GM21576 (cell line): Measurements from ENCODE around the gene USP6.
"Not testable (repeated sequence)": the region's sequence is repeated elsewhere in the genome, so short reads cannot be mapped to it uniquely, and the experiment has no call there.

Source experiments
- ATAC-seq: cut with Tn5 transposase; IDR thresholded peaks from one replicate; pipeline ENCODE4 v1.9.1; 2021; ENCODE audit warnings: mild to moderate bottlenecking, moderate library complexity; ENCODE audit not compliant: unreplicated experiment

The USP6 gene

GRCh38 chr17:5134571-5134970 is 18.7 kb downstream of the USP6 start:
- not testable (repeated sequence) for ATAC-seq

GRCh38 chr17:5135131-5135712 is 19.4 kb downstream of the USP6 start:
- ATAC-seq = not testable (repeated sequence)

- ATAC-seq = no peak
These were observed 20.1 kb downstream of the USP6 start for GRCh38 chr17:5135726-5136579.

- not testable (repeated sequence) for ATAC-seq
These were observed 21.0 kb downstream of the USP6 start for GRCh38 chr17:5136580-5137412.

- not testable (repeated sequence) for ATAC-seq
These were observed 21.8 kb downstream of the USP6 start for GRCh38 chr17:5137511-5138197.

- ATAC-seq = not testable (repeated sequence)
These were observed 22.3 kb downstream of the USP6 start for GRCh38 chr17:5138198-5138544.

GRCh38 chr17:5138616-5139457 is 23.0 kb downstream of the USP6 start:
- ATAC-seq = no peak

- no peak for ATAC-seq
These were observed 23.6 kb downstream of the USP6 start for GRCh38 chr17:5139458-5139732.

- ATAC-seq = not testable (repeated sequence)
These were observed 27.0 kb downstream of the USP6 start for GRCh38 chr17:5142877-5143276.

- not testable (repeated sequence) for ATAC-seq
These were observed 30.3 kb downstream of the USP6 start for GRCh38 chr17:5146122-5146521.

- not testable (repeated sequence) for ATAC-seq
These were observed 44.9 kb downstream of the USP6 start for GRCh38 chr17:5160702-5161101.

GRCh38 chr17:5161793-5162192 is 46.0 kb downstream of the USP6 start:
- not testable (repeated sequence) for ATAC-seq

GRCh38 chr17:5164436-5164835 is 48.6 kb downstream of the USP6 start:
- ATAC-seq = no peak

- ATAC-seq = not testable (repeated sequence)
These were observed 50.1 kb downstream of the USP6 start for GRCh38 chr17:5165791-5166564.

GRCh38 chr17:5175027-5175426 is 59.2 kb downstream of the USP6 start:
- not testable (repeated sequence) for ATAC-seq

GRCh38 chr17:5179003-5179402 is 63.2 kb downstream of the USP6 start:
- no peak for ATAC-seq

GRCh38 chr17:5181509-5182305 is 65.9 kb downstream of the USP6 start:
- ATAC-seq = no peak

GRCh38 chr17:5182597-5183409 is 67.0 kb downstream of the USP6 start:
- ATAC-seq = no peak
